ENCODE data around the gene ARRDC1. TPM values are rescaled to one million over a fixed set of nuclear protein-coding genes. Genes with fewer than 3 reads are reported as not detected.

ARRDC1 gene
- total and polyA plus RNA-seq, 2 donors from 2014 or later = 42.3 to 88.9 TPM

- Histone ChIP-seq H3K4me3 (ENCODE audit: low read length in 3 of 3) (no peak overlapping the region), H3K36me3 (ENCODE audit: control insufficient read depth in 2 of 3, insufficient read depth in 3 of 3, low read length in 3 of 3) (peaks cover 0 to 4% (median 0%) of the 10 kb centered on the region in 3 donors), H3K9ac (ENCODE audit: low read length in 3 of 3) (peak overlapping the region in 1 of 3 donors; percentile 26), H3K27me3 (ENCODE audit: control insufficient read depth, insufficient read depth, low read length) (no peaks in the 10 kb centered on the region), H3K27ac (ENCODE audit: low read depth in 2 of 2, low read length in 2 of 2) (peak overlapping the region; percentile 63 to 84), H3K4me1 (ENCODE audit: control insufficient read depth in 2 of 3, insufficient read depth in 2 of 3, low read depth in 1 of 3, low read length in 3 of 3) (peaks cover 0 to 31% (median 21%) of the 10 kb centered on the region in 3 donors), H3K9me3 (ENCODE audit: control insufficient read depth in 2 of 3, insufficient read depth in 1 of 3, low read length in 3 of 3) (no peaks in the 10 kb centered on the region)
- DNase-seq (peak in 2 of 5 donors; percentile 41 to 78), FAIRE-seq (no peak)
- intact Hi-C loops (cut with DNase I) = no loop called here
- TF ChIP-seq CTCF (IDR thresholded peaks at IDR 0.05; ENCODE audit: borderline replicate concordance, extremely low read depth, insufficient read depth) = no peak
Observed at GRCh38 chr9:137613259-137613658, 7.8 kb downstream of the ARRDC1 start.

DNA sequence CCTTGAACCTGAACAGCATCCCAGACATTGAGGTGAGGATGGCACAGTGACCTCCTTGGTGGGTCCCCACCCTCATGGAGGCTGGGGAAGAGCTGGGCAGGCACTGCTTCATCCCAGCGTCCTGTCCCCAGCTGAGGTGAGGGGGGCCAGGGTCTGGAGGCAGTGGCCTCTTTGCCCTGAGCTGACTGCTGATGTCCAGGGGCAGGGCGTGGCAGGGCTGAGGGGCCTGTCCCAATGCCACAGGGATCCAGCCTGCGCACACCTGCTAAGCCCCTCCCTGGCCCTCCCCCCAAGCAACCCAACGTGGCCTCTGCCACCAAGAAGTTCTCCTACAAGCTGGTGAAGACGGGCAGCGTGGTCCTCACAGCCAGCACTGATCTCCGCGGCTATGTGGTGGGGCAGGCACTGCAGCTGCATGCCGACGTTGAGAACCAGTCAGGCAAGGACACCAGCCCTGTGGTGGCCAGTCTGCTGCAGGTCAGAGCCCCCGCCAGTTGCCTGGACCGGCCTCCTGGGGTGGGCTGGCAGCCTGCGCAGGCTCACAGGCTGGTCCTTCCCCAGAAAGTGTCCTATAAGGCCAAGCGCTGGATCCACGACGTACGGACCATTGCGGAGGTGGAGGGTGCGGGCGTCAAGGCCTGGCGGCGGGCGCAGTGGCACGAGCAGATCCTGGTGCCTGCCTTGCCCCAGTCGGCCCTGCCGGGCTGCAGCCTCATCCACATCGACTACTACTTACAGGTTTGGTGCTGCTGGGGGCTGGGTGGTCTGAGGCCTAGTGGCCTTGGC is 8.4 kb downstream of the ARRDC1 start:
- H3K4me3 ChIP-seq (ENCODE audit: low read length in 3 of 3) = no peak overlapping the region
- peaks cover 0 to 4% (median 0%) of the 10 kb centered on the region in 3 donors for H3K36me3 ChIP-seq (ENCODE audit: control insufficient read depth in 2 of 3, insufficient read depth in 3 of 3, low read length in 3 of 3)
- DNase-seq = peak in 1 of 5 donors; percentile 75
- no peak for TF ChIP-seq CTCF (IDR thresholded peaks at IDR 0.05; ENCODE audit: borderline replicate concordance, extremely low read depth, insufficient read depth)
- no peak overlapping the region for H3K27ac ChIP-seq (ENCODE audit: low read depth in 2 of 2, low read length in 2 of 2)
- no peaks in the 10 kb centered on the region for H3K27me3 ChIP-seq (ENCODE audit: control insufficient read depth, insufficient read depth, low read length)
- H3K4me1 ChIP-seq (ENCODE audit: control insufficient read depth in 2 of 3, insufficient read depth in 2 of 3, low read depth in 1 of 3, low read length in 3 of 3) = peaks cover 0 to 28% (median 21%) of the 10 kb centered on the region in 3 donors
- H3K9me3 ChIP-seq (ENCODE audit: control insufficient read depth in 2 of 3, insufficient read depth in 1 of 3, low read length in 3 of 3) = no peaks in the 10 kb centered on the region
- FAIRE-seq = no peak
- intact Hi-C loops (cut with DNase I) = no loop called here
- no peak overlapping the region for H3K9ac ChIP-seq (ENCODE audit: low read length in 3 of 3)

GRCh38 chr9:137614631-137615386 is 9.3 kb downstream of the ARRDC1 start:
- Histone ChIP-seq H3K27me3 (ENCODE audit: control insufficient read depth, insufficient read depth, low read length) (no peaks in the 10 kb centered on the region), H3K9ac (ENCODE audit: low read length in 3 of 3) (no peak overlapping the region), H3K4me3 (ENCODE audit: low read length in 3 of 3) (no peak overlapping the region), H3K9me3 (ENCODE audit: control insufficient read depth in 2 of 3, insufficient read depth in 1 of 3, low read length in 3 of 3) (no peaks in the 10 kb centered on the region), H3K4me1 (ENCODE audit: control insufficient read depth in 2 of 3, insufficient read depth in 2 of 3, low read depth in 1 of 3, low read length in 3 of 3) (peaks cover 0 to 28% (median 22%) of the 10 kb centered on the region in 3 donors), H3K36me3 (ENCODE audit: control insufficient read depth in 2 of 3, insufficient read depth in 3 of 3, low read length in 3 of 3) (peaks cover 0 to 4% (median 0%) of the 10 kb centered on the region in 3 donors), H3K27ac (ENCODE audit: low read depth in 2 of 2, low read length in 2 of 2) (no peak overlapping the region)
- peak in 1 of 5 donors; percentile 78 for DNase-seq
- no peak for FAIRE-seq
- no peak for TF ChIP-seq CTCF (IDR thresholded peaks at IDR 0.05; ENCODE audit: borderline replicate concordance, extremely low read depth, insufficient read depth)
- intact Hi-C loops (cut with DNase I) = no loop called here
